DND-41 (cell line): ENCODE results near the gene GPC6.

ENCODE experiments used
- ATAC-seq: fragments of 200-7000 bp; cut with Tn5 transposase; 3 replicates; pipeline ENCODE4 v1.9.1; 2021; ENCODE audit warnings: low read depth; ENCODE audit not compliant: insufficient read depth
- DNase-seq: peaks from one replicate; pipeline ENCODE4 v3.0.0-alpha.2; 2020
- H2AFZ ChIP-seq: 2 replicates; pipeline ENCODE4 v1.6.0; 2012; ENCODE audit warnings: low read depth, low read length
- H3K27ac ChIP-seq: 2 replicates; pipeline ENCODE4 v1.5.1; 2012; ENCODE audit warnings: low read length, inconsistent platforms
- H3K27me3 ChIP-seq: fragments of 200-600 bp; sonication (generic); 2 replicates; pipeline ENCODE4 v1.6.0; 2012; ENCODE audit warnings: low read length, mild to moderate bottlenecking, inconsistent platforms; ENCODE audit not compliant: insufficient read depth, poor library complexity
- H3K36me3 ChIP-seq: 2 replicates; pipeline ENCODE4 v1.5.1; 2012; ENCODE audit warnings: low read length, inconsistent platforms; ENCODE audit not compliant: insufficient read depth
- H3K4me1 ChIP-seq: 2 replicates; pipeline ENCODE4 v1.5.1; 2012; ENCODE audit warnings: mild to moderate bottlenecking, low read length; ENCODE audit not compliant: insufficient read depth
- H3K4me2 ChIP-seq: 2 replicates; pipeline ENCODE4 v1.6.0; 2012; ENCODE audit warnings: mild to moderate bottlenecking, moderate library complexity, low read length, inconsistent platforms; ENCODE audit not compliant: insufficient read depth
- H3K4me3 ChIP-seq, 2 experiments: fragments of 200-600 bp in 1 of 2; shearing (Covaris generic) in 1 of 2; 2 replicates each; pipeline ENCODE4 v1.5.1; 2012 to 2016; ENCODE audit warnings: inconsistent platforms in 2 of 2, low read length in 2 of 2, mild to moderate bottlenecking in 2 of 2, low read depth in 1 of 2, moderate library complexity in 1 of 2
- H3K79me2 ChIP-seq: 2 replicates; pipeline ENCODE4 v1.6.0; 2012; ENCODE audit warnings: low read length, inconsistent platforms; ENCODE audit not compliant: insufficient read depth
- H3K9ac ChIP-seq: 2 replicates; pipeline ENCODE4 v1.6.0; 2012; ENCODE audit warnings: low read depth, mild to moderate bottlenecking, inconsistent platforms, low read length, moderate library complexity
- H3K9me3 ChIP-seq: 2 replicates; pipeline ENCODE4 v1.5.1; 2012; ENCODE audit warnings: low read length, moderate library complexity, mild to moderate bottlenecking, inconsistent platforms; ENCODE audit not compliant: insufficient read depth, severe bottlenecking
- H4K20me1 ChIP-seq: 2 replicates; pipeline ENCODE4 v1.6.0; 2012; ENCODE audit warnings: low read length; ENCODE audit not compliant: insufficient read depth
- EZH2 ChIP-seq: IDR thresholded peaks from 3 replicates; pipeline ENCODE4 v1.6.1; 2012; ENCODE audit warnings: borderline replicate concordance, low read depth, mild to moderate bottlenecking, moderate library complexity, low read length, inconsistent platforms; ENCODE audit not compliant: severe bottlenecking
- TF ChIP-seq, protein P1 (sequence below): IDR thresholded peaks from 2 replicates; pipeline ENCODE4 v1.5.1; 2012; ENCODE audit warnings: borderline replicate concordance, low read length, moderate library complexity, mild to moderate bottlenecking; ENCODE audit not compliant: poor library complexity, severe bottlenecking; ENCODE audit errors: extremely low read depth

The GPC6 gene

DNA sequence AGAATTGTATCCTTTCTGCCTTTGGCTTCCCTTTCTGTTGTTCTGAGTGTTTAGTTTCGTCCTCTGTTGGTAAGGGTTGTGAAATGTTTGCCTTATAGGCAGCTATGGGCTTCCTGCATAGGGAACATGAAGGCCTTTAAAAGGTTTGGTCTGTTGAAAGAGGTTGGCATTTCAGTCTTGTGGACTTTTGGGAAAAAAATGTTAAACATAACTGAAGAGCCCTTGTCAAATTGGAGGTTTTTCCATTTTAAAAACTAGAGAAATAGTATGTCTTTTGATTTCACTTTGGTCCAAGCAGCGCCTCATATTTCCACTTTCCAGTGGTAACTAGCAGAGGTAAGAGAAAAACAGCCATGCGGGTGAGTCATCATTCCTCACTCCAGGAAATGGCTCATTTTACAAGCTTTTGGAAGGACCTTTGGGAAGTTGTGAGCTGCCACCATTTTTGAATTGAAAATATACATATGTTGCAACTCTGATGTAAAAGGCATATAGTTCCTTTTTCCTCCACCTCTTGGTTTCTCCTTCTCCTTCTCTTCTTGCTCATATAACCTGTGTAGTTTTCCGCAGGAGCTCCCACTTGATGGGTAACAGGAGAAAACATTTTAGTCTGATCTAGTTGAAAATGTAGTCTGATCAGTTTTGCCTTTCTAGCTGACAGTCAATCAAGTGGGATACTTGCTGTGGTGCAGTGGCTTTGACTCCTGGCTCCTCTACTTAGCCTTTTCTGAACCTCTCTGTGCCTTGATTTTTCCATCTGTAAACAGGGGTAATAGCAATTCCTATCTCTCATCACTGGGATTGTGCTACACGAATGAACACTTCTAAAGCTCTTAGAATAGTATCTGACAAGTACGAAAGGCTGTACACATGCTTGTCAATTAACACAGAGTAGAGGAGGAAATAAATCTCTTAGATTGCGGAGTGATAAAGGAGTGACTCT lies 23.0 kb downstream of the GPC6 start:
- H4K20me1 ChIP-seq = no peaks in the 10 kb centered on the region
- no peaks in the 10 kb centered on the region for H3K36me3 ChIP-seq
- H3K27me3 ChIP-seq = no peaks in the 10 kb centered on the region
- H2AFZ ChIP-seq = no peak overlapping the region
- H3K9ac ChIP-seq = no peak overlapping the region
- H3K9me3 ChIP-seq = no peaks in the 10 kb centered on the region
- H3K79me2 ChIP-seq = no peaks in the 10 kb centered on the region
- TF ChIP-seq, protein P1, sequence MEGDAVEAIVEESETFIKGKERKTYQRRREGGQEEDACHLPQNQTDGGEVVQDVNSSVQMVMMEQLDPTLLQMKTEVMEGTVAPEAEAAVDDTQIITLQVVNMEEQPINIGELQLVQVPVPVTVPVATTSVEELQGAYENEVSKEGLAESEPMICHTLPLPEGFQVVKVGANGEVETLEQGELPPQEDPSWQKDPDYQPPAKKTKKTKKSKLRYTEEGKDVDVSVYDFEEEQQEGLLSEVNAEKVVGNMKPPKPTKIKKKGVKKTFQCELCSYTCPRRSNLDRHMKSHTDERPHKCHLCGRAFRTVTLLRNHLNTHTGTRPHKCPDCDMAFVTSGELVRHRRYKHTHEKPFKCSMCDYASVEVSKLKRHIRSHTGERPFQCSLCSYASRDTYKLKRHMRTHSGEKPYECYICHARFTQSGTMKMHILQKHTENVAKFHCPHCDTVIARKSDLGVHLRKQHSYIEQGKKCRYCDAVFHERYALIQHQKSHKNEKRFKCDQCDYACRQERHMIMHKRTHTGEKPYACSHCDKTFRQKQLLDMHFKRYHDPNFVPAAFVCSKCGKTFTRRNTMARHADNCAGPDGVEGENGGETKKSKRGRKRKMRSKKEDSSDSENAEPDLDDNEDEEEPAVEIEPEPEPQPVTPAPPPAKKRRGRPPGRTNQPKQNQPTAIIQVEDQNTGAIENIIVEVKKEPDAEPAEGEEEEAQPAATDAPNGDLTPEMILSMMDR = no peak
- no peak for TF ChIP-seq EZH2
- DNase-seq = no peak
- H3K4me2 ChIP-seq = no peak overlapping the region
- no peak overlapping the region for H3K4me3 ChIP-seq
- no peak overlapping the region for H3K27ac ChIP-seq
- ATAC-seq = no peak
- no peaks in the 10 kb centered on the region for H3K4me1 ChIP-seq

DNA sequence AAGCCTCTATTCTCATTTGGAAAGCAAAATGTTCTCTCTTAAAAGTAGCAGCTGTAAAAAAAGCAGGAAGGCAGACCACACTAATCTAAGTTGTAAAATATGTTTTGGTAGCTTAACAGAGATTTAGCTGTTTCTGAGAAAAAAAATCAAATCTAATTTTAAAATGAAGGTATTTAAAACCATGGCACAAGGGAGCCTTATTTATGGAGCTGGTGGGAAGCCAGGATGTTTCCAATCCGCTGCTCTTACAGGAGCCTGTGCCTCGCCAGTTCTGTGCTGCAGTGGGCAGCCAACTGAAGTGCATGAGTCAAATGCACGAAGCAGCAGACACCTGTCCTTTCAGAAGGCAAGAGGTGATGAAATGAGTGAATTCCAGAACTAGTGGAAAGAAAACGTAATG lies 28.2 kb downstream of the GPC6 start:
- ATAC-seq (no peak), DNase-seq (no peak)
- no peak overlapping the region for H3K9ac ChIP-seq
- no peak overlapping the region for H3K4me2 ChIP-seq
- H3K27me3 ChIP-seq = no peaks in the 10 kb centered on the region
- no peaks in the 10 kb centered on the region for H3K4me1 ChIP-seq
- no peak overlapping the region for H3K4me3 ChIP-seq
- no peak overlapping the region for H3K27ac ChIP-seq
- H3K79me2 ChIP-seq = no peaks in the 10 kb centered on the region
- TF ChIP-seq, protein P1 = no peak
- no peak for TF ChIP-seq EZH2
- H3K36me3 ChIP-seq = no peaks in the 10 kb centered on the region
- no peak overlapping the region for H2AFZ ChIP-seq
- no peaks in the 10 kb centered on the region for H4K20me1 ChIP-seq
- H3K9me3 ChIP-seq = no peaks in the 10 kb centered on the region

DNA sequence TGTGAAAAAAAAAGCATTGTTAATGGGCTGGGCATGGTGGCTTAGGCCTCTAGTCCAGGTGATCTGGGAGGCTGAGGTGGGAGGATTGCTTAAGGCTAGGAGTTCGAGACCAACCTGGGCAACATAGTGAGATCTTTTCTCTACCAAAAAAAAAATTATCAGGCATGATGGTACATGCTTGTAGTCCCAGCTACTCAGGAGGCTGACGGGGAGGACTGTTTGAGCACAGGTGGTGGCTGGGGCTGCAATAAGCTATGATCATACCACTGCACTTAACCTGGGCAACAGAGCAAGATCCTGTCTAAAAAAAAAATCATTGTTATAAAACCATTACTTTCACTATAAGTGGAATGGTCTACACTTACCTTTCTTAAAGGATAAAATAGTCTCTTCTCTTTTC lies 30.4 kb downstream of the GPC6 start:
- no peak overlapping the region for H2AFZ ChIP-seq
- DNase-seq (no peak), ATAC-seq (no peak)
- TF ChIP-seq, protein P1 = no peak
- TF ChIP-seq EZH2 = no peak
- no peaks in the 10 kb centered on the region for H4K20me1 ChIP-seq
- no peaks in the 10 kb centered on the region for H3K9me3 ChIP-seq
- H3K4me2 ChIP-seq = no peak overlapping the region
- no peak overlapping the region for H3K9ac ChIP-seq
- no peak overlapping the region for H3K27ac ChIP-seq
- H3K4me1 ChIP-seq = no peaks in the 10 kb centered on the region
- H3K4me3 ChIP-seq = no peak overlapping the region
- H3K79me2 ChIP-seq = no peaks in the 10 kb centered on the region
- no peaks in the 10 kb centered on the region for H3K36me3 ChIP-seq
- no peaks in the 10 kb centered on the region for H3K27me3 ChIP-seq
